ENCODE data around the gene LAYN.

The LAYN gene

GRCh38 chr11:111521135-111521534 lies 19.4 kb upstream of the LAYN start:
- no peak for DNase-seq (ENCODE audit: low read depth)

GRCh38 chr11:111522426-111522825 lies 18.1 kb upstream of the LAYN start:
- no peak overlapping the region for H3K4me3 ChIP-seq (replicated peaks; ENCODE audit: low read depth, low read length)
- no peak for TF ChIP-seq CTCF (IDR thresholded peaks at IDR 0.05; ENCODE audit: low read length, missing control alignments)

More at GRCh38 chr11:111521135-111521534, 19.4 kb upstream of the LAYN start:
- H3K4me3 ChIP-seq (replicated peaks; ENCODE audit: low read depth, low read length) = no peak overlapping the region
- TF ChIP-seq CTCF (IDR thresholded peaks at IDR 0.05; ENCODE audit: low read length, missing control alignments) = no peak

GRCh38 chr11:111523343-111523742 lies 17.2 kb upstream of the LAYN start:
- no peak for TF ChIP-seq CTCF (IDR thresholded peaks at IDR 0.05; ENCODE audit: low read length, missing control alignments)
- DNase-seq (ENCODE audit: low read depth) = no peak
- H3K4me3 ChIP-seq (replicated peaks; ENCODE audit: low read depth, low read length) = no peak overlapping the region

More at GRCh38 chr11:111522426-111522825, 18.1 kb upstream of the LAYN start:
- DNase-seq (ENCODE audit: low read depth) = no peak

DNA sequence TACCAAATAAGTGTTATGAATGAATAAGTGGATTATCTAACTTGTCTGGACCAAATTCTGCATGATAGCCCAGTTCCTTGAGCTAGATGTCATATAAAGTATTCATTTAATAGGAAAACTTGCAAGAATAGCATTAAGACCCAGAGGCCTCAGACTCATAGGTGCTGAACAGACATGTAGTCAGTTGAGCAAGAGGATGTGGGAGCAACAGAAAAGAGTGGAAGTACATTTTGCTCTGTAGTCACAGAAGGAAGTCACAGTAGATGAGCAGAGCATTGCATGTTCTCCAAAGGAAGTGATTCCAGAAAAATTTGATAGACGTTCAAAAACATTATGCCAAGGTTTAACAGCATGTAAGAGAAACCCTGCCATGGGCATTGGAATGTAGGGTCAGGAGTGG lies 16.5 kb upstream of the LAYN start:
- H3K4me3 ChIP-seq (replicated peaks; ENCODE audit: low read depth, low read length) = no peak overlapping the region
- TF ChIP-seq CTCF (IDR thresholded peaks at IDR 0.05; ENCODE audit: low read length, missing control alignments) = no peak
- DNase-seq (ENCODE audit: low read depth) = no peak

- no peak overlapping the region for H3K4me3 ChIP-seq (replicated peaks; ENCODE audit: low read depth, low read length)
- no peak for TF ChIP-seq CTCF (IDR thresholded peaks at IDR 0.05; ENCODE audit: low read length, missing control alignments)
- no peak for DNase-seq (ENCODE audit: low read depth)
These were observed 15.1 kb upstream of the LAYN start for GRCh38 chr11:111525456-111525855.

DNA sequence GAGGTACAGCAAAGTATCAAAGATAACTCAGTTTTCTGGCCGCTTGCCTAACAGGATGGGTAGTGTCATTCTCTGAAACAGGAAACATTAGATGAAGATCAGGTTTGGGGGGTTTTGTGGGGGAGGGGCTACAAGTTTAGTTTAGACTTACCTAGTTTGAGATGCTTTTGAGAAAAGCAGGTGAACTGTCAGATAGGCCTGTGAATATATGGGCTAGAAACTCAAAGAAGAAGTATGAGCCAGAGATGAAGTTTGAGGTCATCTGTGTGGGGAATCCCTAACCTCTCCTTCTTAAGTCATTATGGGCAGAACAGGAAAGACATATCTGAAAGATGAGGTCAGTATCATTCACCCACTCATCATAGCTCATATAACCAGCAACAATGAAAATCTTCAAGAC lies 14.0 kb upstream of the LAYN start:
- DNase-seq (ENCODE audit: low read depth) = peak; percentile 60
- no peak for TF ChIP-seq CTCF (IDR thresholded peaks at IDR 0.05; ENCODE audit: low read length, missing control alignments)
- no peak overlapping the region for H3K4me3 ChIP-seq (replicated peaks; ENCODE audit: low read depth, low read length)

DNA sequence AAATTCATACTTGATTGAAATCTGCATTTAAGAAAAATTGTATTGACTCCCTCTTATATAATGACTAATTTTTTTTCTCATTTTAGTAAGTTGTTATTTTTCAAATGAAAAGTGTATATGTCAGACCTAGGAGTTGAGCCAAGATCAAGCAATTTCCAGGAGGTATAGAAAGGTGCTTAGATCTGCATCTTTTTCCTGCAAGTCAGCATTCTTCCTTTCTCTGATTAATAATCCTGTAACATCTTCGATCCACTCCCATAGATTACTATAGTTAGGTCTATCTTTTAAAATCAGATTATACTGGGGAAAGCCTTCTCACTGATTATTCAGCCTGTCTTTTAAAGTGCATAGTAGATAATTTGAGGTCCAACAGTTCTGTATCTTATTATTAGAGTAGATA lies 13.2 kb upstream of the LAYN start:
- H3K4me3 ChIP-seq (replicated peaks; ENCODE audit: low read depth, low read length) = no peak overlapping the region
- DNase-seq (ENCODE audit: low read depth) = no peak
- no peak for TF ChIP-seq CTCF (IDR thresholded peaks at IDR 0.05; ENCODE audit: low read length, missing control alignments)
